HEK293 (cell line): Measurements from ENCODE around the gene TTC1.

ENCODE experiments used
- CTCF ChIP-seq: fragments of 450-650 bp; formaldehyde crosslinking; IDR thresholded peaks from 2 replicates; pipeline ENCODE4 v1.5.1; 2016; ENCODE audit warnings: missing biosample characterization, missing genetic modification characterization
- RBAK ChIP-seq: fragments of 450-650 bp; formaldehyde crosslinking; IDR thresholded peaks from 2 replicates; pipeline ENCODE4 v1.5.1; 2016; ENCODE audit warnings: missing biosample characterization, missing genetic modification characterization
- ZFP3 ChIP-seq: fragments of 450-650 bp; formaldehyde crosslinking; IDR thresholded peaks from 2 replicates; pipeline ENCODE4 v1.5.1; 2016; ENCODE audit warnings: low read depth, missing biosample characterization, missing genetic modification characterization
- ZFP41 ChIP-seq: fragments of 450-650 bp; formaldehyde crosslinking; IDR thresholded peaks from 2 replicates; pipeline ENCODE4 v1.5.1; 2016; ENCODE audit warnings: missing biosample characterization, missing genetic modification characterization, borderline replicate concordance

DNA sequence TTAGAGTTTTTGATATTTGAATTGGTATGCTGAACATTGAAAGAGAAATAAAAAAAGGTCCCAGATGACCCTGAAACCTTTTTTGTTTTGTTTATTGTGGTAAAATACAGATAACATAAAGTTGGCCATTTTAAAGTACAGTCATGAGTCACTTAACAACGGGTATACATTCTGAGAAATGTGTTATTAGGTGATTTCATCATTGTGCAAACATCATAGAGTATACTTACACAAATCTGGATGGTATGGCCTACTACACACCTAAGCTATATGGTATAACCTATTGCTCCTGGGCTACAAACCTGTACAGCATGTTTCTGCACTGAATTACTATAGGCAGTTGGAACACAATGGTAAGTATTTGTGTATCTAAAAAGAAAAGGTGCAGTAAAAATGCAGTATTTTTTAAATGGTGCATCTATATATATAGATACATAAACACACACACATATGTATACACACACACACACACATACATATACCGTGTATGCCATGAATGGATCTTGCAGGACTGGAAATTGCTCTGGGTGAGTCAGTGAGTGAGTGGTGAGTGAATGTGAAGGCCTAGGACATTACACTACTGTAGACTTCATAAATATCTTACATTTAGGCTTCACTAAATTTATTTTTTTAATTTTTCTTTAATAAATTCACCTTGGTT is 31.0 kb downstream of the TTC1 start:
- TF ChIP-seq ZFP41 = no peak
- no peak for TF ChIP-seq RBAK (tag by site-specific recombination)
- TF ChIP-seq CTCF (tag by site-specific recombination) = no peak
- no peak for TF ChIP-seq ZFP3 (tag by site-specific recombination)
